ENCODE data around the gene GIT1. TPM values are rescaled to one million over a fixed set of nuclear protein-coding genes. Genes with fewer than 3 reads are reported as not detected.

The GIT1 gene
- polyA plus RNA-seq, 1 of the 3 experiments (the other 2 are of a cell fraction) = 42.9 TPM

DNA sequence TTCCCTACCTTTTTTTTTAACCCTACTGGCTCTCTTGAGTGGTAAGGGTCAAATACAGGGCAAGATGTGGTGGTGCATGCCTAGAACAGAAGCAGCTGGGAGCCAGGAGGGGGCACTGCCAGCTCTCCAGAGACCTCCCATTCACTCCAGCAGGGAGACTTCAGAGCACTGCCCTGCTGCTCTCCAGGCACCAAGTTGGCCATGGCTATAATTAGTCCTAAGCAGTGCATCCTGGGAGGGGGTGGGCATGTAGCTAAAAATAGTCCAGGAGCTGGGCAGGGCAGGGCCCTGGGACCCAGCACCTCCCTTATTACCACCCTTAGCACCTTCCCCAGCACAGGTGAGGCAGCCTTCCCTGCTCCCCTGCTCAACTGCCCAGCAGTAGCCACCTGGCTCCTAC is 29.8 kb upstream of the GIT1 start:
- Histone ChIP-seq H3K36me3 (replicated peaks in 1 of 2; ENCODE audit: control insufficient read depth in 1 of 2, insufficient read depth in 2 of 2, low read length in 1 of 2) (peaks cover 0 to 11% of the 10 kb centered on the region in 2 experiments), H3K9me2 (no peaks in the 10 kb centered on the region), H3F3A (replicated peaks; ENCODE audit: insufficient read depth) (no peaks in the 10 kb centered on the region), H3K4me3 (ENCODE audit: low read depth in 2 of 2, low read length in 1 of 2) (no peak overlapping the region; a peak in 1 of 4 replicates), H3K79me2 (ENCODE audit: insufficient read depth) (no peaks in the 10 kb centered on the region), H2AFZ (ENCODE audit: low read depth) (no peak overlapping the region), H3K4me2 (no peak overlapping the region), H3K27me3 (ENCODE audit: insufficient read depth) (no peaks in the 10 kb centered on the region), H4K20me1 (ENCODE audit: insufficient read depth) (no peaks in the 10 kb centered on the region), H3K9me3 (no peaks in the 10 kb centered on the region), H3K27ac (ENCODE audit: low read depth in 2 of 2, low read length in 1 of 2) (peak overlapping the region in 1 of 2 experiments; percentile 79; a peak in 1 of 4 replicates), H3K4me1 (ENCODE audit: control insufficient read depth in 1 of 2, insufficient read depth in 2 of 2, low read depth in 1 of 2, low read length in 1 of 2) (peaks cover 20 to 55% of the 10 kb centered on the region in 2 experiments; a peak in 3 of 4 replicates), H3K9ac (no peak overlapping the region)
- CTCF ChIA-PET = interaction anchor here (0.6 to 2.5 kb wide), 10 partner anchors 18 to 314 kb away, joined by 3 to 12 read pairs (median 4); partner anchors contain the start of gene SSH2
- TF ChIP-seq GABPA (IDR thresholded peaks at IDR 0.05; ENCODE audit: low read depth) = no peak
- peak; percentile 66 for TF ChIP-seq RAD21 (IDR thresholded peaks at IDR 0.05; ENCODE audit: low read length)
- TF ChIP-seq RXRA (IDR thresholded peaks at IDR 0.05; ENCODE audit: borderline replicate concordance, low read depth) = peak; percentile 41; the same call in 1 of the 2 replicates
- peak; percentile 34; the same call in 1 of the 2 replicates for TF ChIP-seq SMC3 (IDR thresholded peaks at IDR 0.05; ENCODE audit: low read depth, low read length)
- TF ChIP-seq, protein P1, sequence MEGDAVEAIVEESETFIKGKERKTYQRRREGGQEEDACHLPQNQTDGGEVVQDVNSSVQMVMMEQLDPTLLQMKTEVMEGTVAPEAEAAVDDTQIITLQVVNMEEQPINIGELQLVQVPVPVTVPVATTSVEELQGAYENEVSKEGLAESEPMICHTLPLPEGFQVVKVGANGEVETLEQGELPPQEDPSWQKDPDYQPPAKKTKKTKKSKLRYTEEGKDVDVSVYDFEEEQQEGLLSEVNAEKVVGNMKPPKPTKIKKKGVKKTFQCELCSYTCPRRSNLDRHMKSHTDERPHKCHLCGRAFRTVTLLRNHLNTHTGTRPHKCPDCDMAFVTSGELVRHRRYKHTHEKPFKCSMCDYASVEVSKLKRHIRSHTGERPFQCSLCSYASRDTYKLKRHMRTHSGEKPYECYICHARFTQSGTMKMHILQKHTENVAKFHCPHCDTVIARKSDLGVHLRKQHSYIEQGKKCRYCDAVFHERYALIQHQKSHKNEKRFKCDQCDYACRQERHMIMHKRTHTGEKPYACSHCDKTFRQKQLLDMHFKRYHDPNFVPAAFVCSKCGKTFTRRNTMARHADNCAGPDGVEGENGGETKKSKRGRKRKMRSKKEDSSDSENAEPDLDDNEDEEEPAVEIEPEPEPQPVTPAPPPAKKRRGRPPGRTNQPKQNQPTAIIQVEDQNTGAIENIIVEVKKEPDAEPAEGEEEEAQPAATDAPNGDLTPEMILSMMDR (IDR thresholded peaks at IDR 0.05) = peak; percentile 52
- TF ChIP-seq YY1 (IDR thresholded peaks at IDR 0.05; ENCODE audit: low read depth) = no peak
- TF ChIP-seq MEF2A (IDR thresholded peaks at IDR 0.05; ENCODE audit: borderline replicate concordance, low read depth) = peak; percentile 29; the same call in 1 of the 2 replicates
- peak; percentile 67 for DNase-seq
- POLR2A ChIA-PET = no interaction called here

DNA sequence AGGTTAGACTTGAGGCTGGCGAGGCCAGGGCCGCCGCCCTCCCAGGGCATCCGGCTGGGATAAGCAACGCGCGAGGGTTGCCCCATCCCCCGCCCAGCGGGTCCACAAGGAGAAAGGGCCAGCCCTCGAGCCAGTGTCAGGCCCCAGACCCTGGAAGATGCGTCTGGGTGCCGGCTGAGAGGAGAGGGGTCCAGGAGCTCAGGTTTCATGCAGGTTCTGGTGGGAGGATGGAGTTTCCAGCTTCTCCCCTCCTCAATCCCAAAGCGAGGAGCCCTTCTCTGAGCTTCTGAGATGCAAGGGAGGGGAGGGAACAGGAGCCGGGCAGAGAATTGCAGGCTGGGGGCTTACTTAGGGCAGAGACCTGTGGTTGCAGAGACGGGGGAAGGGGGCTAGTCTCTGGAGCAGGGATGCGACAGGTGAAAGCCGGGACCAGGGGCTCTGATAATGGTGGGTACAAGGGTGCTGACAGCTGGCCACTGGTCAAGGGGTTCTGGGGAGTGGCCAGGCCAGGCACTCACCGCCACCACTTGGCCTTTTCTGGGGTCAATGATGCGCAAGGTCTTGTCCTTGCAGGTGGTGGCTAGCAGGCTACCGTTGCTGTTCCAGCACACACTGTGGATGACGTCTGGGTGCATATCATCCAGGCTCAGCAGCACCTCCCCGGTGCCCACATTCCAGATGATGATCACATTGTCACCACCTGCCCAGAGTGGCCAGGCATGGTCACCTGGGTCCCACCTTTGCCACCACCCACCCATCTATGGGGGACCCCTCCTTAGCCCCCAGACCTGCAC is 29.0 kb upstream of the GIT1 start:
- H3K9me2 ChIP-seq = no peaks in the 10 kb centered on the region
- peaks cover 0 to 13% of the 10 kb centered on the region in 2 experiments for H3K36me3 ChIP-seq (replicated peaks in 1 of 2; ENCODE audit: control insufficient read depth in 1 of 2, insufficient read depth in 2 of 2, low read length in 1 of 2)
- H2AFZ ChIP-seq (ENCODE audit: low read depth) = no peak overlapping the region
- POLR2A ChIA-PET = interaction anchor here (0.8 to 1.3 kb wide), 2 partner anchors 27 to 313 kb away, joined by 3 read pairs; no protein-coding TSS in a partner anchor
- no peak for DNase-seq
- H3K27ac ChIP-seq (ENCODE audit: low read depth in 2 of 2, low read length in 1 of 2) = peak overlapping the region in 1 of 2 experiments; percentile 40; a peak in 1 of 4 replicates
- H3F3A ChIP-seq (replicated peaks; ENCODE audit: insufficient read depth) = no peaks in the 10 kb centered on the region
- H3K27me3 ChIP-seq (ENCODE audit: insufficient read depth) = no peaks in the 10 kb centered on the region
- no peaks in the 10 kb centered on the region for H3K79me2 ChIP-seq (ENCODE audit: insufficient read depth)
- CTCF ChIA-PET = interaction anchor here (0.9 to 2.5 kb wide), 17 partner anchors 10 to 475 kb away, joined by 3 to 12 read pairs (median 5); partner anchors contain the start of gene SSH2
- H4K20me1 ChIP-seq (ENCODE audit: insufficient read depth) = no peaks in the 10 kb centered on the region
- TF ChIP-seq CHD2 (IDR thresholded peaks at IDR 0.05; ENCODE audit: low read length, partially characterized antibody) (no peak), EZH2phosphoT487 (IDR thresholded peaks at IDR 0.05; ENCODE audit: borderline replicate concordance, low read depth) (no peak)
- H3K4me1 ChIP-seq (ENCODE audit: control insufficient read depth in 1 of 2, insufficient read depth in 2 of 2, low read depth in 1 of 2, low read length in 1 of 2) = peaks cover 20 to 50% of the 10 kb centered on the region in 2 experiments; a peak in 3 of 4 replicates
- H3K9ac ChIP-seq = no peak overlapping the region
- no peaks in the 10 kb centered on the region for H3K9me3 ChIP-seq
- no peak overlapping the region; a peak in 1 of 4 replicates for H3K4me3 ChIP-seq (ENCODE audit: low read depth in 2 of 2, low read length in 1 of 2)
- no peak overlapping the region for H3K4me2 ChIP-seq
- WGBS (ENCODE audit: low lambda C conversion rate) = 88% methylated on average over 10 of the region's 22 CpGs
